Hepatocyte (in vitro differentiated cells): ENCODE data around the gene GAREM2.

Experiments used
- EZH2 ChIP-seq: fragments of 200-600 bp; sonication (generic); IDR thresholded peaks from 2 replicates; pipeline ENCODE4 v1.6.1; 2016; ENCODE audit warnings: antibody characterized with exemption, mild to moderate bottlenecking, borderline replicate concordance
- TF ChIP-seq, protein P1 (sequence below): fragments of 200-600 bp; sonication (generic); IDR thresholded peaks from 2 replicates; pipeline ENCODE4 v1.5.1; 2016; ENCODE audit warnings: antibody characterized with exemption, mild to moderate bottlenecking; ENCODE audit not compliant: poor library complexity

DNA sequence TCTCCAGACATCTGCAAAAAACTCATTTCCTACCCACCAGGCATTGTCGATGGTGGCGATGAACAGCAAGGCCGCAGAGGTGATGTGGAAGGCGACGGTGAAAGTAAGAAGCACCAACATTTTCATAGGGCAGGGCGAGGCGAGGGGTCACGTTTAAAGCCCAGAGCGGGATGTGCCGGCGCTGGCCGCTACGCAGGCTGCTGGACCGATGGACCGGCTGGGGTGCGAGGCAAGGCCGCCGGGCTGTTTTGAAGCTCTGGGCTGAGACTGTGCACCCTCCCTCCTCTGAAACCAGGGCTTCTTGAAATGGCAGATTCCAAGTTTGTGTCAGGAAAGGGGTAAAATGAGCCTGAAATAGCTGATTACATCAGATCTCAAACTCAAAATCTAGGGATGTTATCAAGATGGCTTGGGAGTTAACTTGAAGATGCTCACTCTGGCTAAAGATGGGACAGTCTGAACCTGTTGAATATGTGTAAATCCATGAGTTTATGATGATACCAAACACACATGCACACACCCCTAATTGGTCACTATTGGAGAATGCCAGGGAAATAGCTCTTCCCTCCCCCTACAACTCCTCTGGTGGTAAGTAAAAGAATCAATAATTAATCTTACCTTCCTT, 31.6 kb upstream of the GAREM2 start:
- TF ChIP-seq, protein P1, sequence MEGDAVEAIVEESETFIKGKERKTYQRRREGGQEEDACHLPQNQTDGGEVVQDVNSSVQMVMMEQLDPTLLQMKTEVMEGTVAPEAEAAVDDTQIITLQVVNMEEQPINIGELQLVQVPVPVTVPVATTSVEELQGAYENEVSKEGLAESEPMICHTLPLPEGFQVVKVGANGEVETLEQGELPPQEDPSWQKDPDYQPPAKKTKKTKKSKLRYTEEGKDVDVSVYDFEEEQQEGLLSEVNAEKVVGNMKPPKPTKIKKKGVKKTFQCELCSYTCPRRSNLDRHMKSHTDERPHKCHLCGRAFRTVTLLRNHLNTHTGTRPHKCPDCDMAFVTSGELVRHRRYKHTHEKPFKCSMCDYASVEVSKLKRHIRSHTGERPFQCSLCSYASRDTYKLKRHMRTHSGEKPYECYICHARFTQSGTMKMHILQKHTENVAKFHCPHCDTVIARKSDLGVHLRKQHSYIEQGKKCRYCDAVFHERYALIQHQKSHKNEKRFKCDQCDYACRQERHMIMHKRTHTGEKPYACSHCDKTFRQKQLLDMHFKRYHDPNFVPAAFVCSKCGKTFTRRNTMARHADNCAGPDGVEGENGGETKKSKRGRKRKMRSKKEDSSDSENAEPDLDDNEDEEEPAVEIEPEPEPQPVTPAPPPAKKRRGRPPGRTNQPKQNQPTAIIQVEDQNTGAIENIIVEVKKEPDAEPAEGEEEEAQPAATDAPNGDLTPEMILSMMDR, result no peak
- TF ChIP-seq EZH2, result no peak
